Muscle layer of colon (tissue), 2 donors: ENCODE data around the gene KAT8.

Experiments used
- H3K27ac ChIP-seq: one replicate; pipeline ENCODE4 v1.7.0; 2013; ENCODE audit warnings: low read depth, mild to moderate bottlenecking, low read length, moderate library complexity
- H3K27me3 ChIP-seq, 2 donors: one replicate each; pipeline ENCODE4 v1.7.0; 2013; ENCODE audit warnings: low read length in 2 of 2, mild to moderate bottlenecking in 2 of 2; ENCODE audit not compliant: insufficient read depth in 2 of 2, control insufficient read depth in 1 of 2
- H3K36me3 ChIP-seq: one replicate; pipeline ENCODE4 v1.7.0; 2013; ENCODE audit warnings: mild to moderate bottlenecking, low read length; ENCODE audit not compliant: insufficient read depth
- H3K4me1 ChIP-seq: one replicate; pipeline ENCODE4 v1.7.0; 2013; ENCODE audit warnings: mild to moderate bottlenecking, low read length; ENCODE audit not compliant: insufficient read depth
- H3K4me3 ChIP-seq, 2 donors: one replicate each; pipeline ENCODE4 v1.7.0; 2013; ENCODE audit warnings: low read length in 2 of 2, low read depth in 1 of 2, mild to moderate bottlenecking in 1 of 2, moderate library complexity in 1 of 2
- H3K9ac ChIP-seq: one replicate; pipeline ENCODE4 v1.7.0; 2013; ENCODE audit warnings: low read length
- H3K9me3 ChIP-seq: one replicate; pipeline ENCODE4 v1.7.0; 2013; ENCODE audit warnings: mild to moderate bottlenecking, low read length
- donor health status: abdominal sarcoma.
- donor health status: Adenocarcinoma of cecum.

The KAT8 gene

DNA sequence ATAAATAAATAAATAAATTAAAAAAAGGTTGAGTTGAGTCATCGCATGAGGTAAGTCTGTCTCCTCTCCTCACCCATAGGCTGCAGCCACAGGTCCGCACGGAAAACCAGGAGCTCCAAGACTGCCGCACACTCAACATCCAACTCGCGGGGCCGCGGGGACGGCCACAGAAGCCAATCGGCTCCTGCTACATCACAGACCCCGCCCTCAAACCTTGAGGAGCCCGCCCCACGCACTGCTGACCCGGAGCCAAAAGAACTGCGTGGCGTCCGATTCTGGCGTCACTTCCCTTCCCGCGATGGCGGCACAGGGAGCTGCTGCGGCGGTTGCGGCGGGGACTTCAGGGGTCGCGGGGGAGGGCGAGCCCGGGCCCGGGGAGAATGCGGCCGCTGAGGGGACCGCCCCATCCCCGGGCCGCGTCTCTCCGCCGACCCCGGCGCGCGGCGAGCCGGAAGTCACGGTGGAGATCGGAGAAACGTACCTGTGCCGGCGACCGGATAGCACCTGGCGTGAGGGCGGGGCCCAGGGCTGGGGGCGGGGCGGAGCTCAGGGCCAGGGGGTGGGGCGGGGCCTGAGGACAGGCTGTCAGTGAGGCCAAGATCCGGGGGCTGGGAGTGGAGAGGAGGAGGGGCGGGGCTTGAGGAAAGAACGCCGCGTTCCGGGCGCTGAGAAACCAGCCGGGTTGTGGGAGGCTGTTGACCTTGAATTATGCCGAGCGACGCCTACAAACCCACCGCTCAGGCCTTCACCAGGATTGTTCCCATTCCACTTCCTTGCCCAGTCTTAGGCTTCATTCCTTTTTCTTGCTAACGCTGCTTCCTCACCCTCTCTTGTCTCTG, at the start of gene KAT8:
Gene KAT8 (plus strand): TSS at position 281 of the 839 bp plus-strand sequence. CDS start 18 bp downstream, at position 299.
- Histone ChIP-seq H3K4me1 (peaks cover 18% of the 10 kb centered on the region), H3K36me3 (peaks cover 42% of the 10 kb centered on the region), H3K27ac (peak within 1 kb of the TSS; percentile 93)

DNA sequence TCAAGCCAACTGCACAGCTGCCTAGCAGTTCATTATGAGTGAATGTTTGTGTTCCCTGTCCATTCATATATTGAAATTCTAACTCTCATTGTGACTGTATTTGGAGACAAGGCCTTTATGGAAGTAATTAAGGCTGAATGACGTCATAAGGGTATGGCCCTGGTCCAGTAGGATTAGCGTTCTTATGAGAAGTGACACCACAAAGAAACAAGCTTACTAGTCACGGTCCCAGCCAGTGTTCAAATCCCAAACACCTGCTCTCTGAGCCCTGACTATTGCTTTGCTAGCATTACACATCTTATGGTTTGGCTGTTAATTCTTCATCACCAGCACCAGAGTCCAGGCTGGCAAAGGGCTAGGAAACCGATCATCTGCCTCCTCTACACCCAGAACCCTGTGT, 45.6 kb upstream of the KAT8 start:
- Histone ChIP-seq H3K27me3 (no peaks in the 10 kb centered on the region), H3K27ac (no peak overlapping the region), H3K9me3 (no peaks in the 10 kb centered on the region), H3K9ac (peak overlapping the region; percentile 47), H3K4me3 (peak overlapping the region in 1 of 2 donors; percentile 100), H3K4me1 (peaks cover 19% of the 10 kb centered on the region), H3K36me3 (peaks cover 7% of the 10 kb centered on the region)

More for the DNA sequence above, at the start of gene KAT8:
- H3K4me3 ChIP-seq = peak within 1 kb of the TSS; percentile 59 to 68
- H3K9me3 ChIP-seq = no peaks in the 10 kb centered on the region
- peak within 1 kb of the TSS; percentile 62 for H3K9ac ChIP-seq
- H3K27me3 ChIP-seq = no peaks in the 10 kb centered on the region

DNA sequence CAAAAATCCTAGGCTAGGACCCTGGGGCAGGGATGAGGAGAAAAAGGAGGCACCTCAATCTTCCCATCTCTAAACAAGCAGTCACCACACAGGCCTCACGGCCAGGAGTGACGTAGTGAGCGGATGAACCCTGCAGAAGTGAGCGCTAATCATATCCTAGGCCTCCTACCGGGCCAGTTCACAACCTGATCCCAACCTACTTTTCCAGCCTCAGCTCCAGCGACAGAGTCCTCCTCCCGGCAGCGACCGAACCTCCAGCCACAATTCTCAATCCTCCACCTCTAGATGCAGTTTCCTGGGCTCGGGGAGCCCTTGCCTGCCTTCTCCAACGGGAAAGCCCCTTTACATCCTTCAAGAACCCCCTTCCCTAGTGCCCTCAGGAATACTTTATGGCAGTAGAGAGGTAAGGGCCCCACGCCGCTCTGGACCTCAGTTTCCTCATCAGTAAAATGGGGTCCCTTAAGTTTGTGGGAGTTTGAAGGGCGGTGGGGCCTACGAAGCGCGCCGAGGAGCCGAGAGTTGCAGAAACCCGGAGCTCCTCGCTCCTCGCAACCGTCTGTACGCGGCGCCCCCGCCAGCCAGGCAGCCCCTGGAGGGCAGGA, 44.8 kb upstream of the KAT8 start:
- Histone ChIP-seq H3K36me3 (peaks cover 15% of the 10 kb centered on the region), H3K9ac (peak overlapping the region; percentile 47), H3K4me1 (peaks cover 19% of the 10 kb centered on the region), H3K27me3 (no peaks in the 10 kb centered on the region), H3K4me3 (peak overlapping the region; percentile 66 to 100), H3K9me3 (no peaks in the 10 kb centered on the region), H3K27ac (peak overlapping the region; percentile 96)

DNA sequence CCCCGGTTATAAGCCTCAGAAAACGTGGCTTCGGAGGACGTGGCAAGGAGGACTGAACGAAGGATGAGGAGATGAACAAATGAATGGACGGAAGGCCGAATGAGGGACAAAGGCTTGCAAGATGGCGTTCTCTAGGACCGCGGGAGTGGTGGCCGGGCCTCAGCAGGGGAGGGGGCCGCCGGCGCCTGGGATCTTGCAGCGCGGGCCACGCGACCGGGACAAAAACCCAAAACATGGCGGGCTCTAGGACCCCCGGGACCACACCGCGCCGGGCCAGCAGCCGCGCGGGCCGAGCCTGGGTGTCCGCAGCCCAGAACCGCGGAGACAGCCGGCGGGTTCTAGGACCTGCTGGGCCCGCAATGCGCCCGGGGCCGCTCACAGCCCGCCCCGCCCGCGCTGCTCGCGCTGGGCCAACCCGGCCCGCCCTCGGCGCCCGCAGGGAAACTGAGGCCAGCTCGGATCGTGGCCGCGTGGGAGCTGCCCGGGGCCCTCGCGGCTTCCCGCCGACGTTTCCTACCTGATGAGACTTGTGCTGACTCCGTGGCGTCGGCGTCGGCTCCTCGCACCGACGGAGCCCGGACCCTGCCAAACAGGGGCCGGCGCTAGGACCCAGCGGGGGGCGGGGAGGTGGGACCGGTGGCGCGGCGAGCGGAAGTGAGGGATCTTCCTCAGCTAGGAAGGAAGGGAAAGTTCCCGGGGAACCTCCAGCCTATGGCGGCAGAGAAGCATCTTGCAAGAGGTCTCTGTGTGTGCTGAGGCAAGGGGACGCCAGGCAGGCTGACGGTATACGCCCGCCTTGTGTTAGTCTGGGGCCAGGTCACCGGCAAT, 44.1 kb upstream of the KAT8 start:
- peak overlapping the region; percentile 66 to 100 for H3K4me3 ChIP-seq
- peak overlapping the region; percentile 89 for H3K9ac ChIP-seq
- peaks cover 22% of the 10 kb centered on the region for H3K36me3 ChIP-seq
- peaks cover 19% of the 10 kb centered on the region for H3K4me1 ChIP-seq
- no peaks in the 10 kb centered on the region for H3K27me3 ChIP-seq
- peak overlapping the region; percentile 96 for H3K27ac ChIP-seq
- H3K9me3 ChIP-seq = no peaks in the 10 kb centered on the region

DNA sequence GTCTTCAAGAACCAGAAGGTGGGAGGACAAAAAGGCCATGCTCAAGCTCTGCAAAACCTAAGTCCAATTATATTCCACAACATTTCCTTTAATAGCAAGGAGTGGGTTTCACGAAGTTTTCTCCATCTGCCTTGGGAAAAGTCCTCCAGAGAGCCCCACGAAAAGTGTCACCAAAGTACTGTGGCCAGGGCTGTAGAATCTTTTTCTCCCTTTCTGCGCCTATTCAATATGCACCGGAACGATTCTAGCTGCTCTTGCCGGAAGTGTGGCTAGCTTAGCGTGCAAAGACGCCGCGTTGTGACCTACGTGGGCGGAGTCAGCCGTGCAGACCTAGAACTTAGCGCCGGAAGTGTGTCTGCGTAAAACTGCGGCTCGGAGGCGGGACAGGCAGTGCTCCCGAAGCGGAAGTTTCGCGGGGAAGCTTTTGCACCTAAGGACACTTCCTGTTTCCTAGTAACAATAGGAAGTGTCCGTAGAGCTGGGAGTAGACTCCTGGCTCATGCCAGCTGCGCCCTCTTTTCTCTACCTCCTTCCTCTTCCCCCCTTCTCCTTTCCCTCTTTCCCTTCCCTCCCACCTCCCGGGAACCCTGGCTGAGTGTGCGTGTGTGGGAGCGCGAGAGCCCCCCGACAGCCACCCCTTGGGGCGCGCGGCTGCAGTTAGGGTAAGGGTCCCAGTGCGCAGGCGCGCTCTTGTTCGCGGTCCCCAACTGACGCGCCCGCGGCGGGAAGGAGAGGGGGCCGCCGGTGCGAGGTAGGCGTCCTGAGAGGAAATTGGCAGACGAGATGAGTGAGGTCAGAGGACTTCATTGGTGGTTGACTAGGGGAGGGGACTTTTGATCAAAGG, 43.3 kb upstream of the KAT8 start, which contains the start of the genes ZNF646 and ZNF668:
Gene ZNF646 (plus strand): TSS at position 453 of the 844 bp plus-strand sequence. CDS start 1,903 bp downstream, outside the sequence.
Gene ZNF668 (minus strand): TSS at position 271 of the 844 bp plus-strand sequence. CDS start 9,781 bp downstream, outside the sequence.
- Histone ChIP-seq H3K4me1 (peaks cover 19% of the 10 kb centered on the region), H3K27me3 (no peaks in the 10 kb centered on the region), H3K9me3 (no peaks in the 10 kb centered on the region), H3K9ac (peak within 1 kb of the TSS; percentile 89), H3K4me3 (peak within 1 kb of the TSS; percentile 66 to 100), H3K36me3 (peaks cover 30% of the 10 kb centered on the region), H3K27ac (peak within 1 kb of the TSS; percentile 96)

DNA sequence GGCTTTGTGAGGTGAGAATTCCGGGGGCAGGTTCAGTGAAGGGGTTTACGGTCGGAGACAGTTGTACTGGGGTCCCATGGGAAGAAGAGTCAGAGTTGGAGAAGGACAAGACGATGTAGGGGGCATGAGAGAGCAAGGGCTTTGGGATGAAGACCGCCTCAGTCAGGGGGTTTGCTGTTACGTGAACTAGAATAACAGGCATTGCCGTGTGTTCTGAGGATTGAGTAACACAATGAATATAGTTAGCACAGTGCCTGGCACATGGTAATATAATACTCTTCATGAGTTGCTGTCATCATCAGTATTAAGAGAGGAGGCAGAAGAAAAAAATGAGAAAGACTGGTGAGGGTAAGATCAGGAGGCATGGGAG, 42.7 kb upstream of the KAT8 start:
- peak overlapping the region; percentile 89 for H3K9ac ChIP-seq
- H3K36me3 ChIP-seq = peaks cover 36% of the 10 kb centered on the region
- no peaks in the 10 kb centered on the region for H3K9me3 ChIP-seq
- peak overlapping the region; percentile 66 to 100 for H3K4me3 ChIP-seq
- no peaks in the 10 kb centered on the region for H3K27me3 ChIP-seq
- H3K4me1 ChIP-seq = peaks cover 19% of the 10 kb centered on the region
- peak overlapping the region; percentile 96 for H3K27ac ChIP-seq

DNA sequence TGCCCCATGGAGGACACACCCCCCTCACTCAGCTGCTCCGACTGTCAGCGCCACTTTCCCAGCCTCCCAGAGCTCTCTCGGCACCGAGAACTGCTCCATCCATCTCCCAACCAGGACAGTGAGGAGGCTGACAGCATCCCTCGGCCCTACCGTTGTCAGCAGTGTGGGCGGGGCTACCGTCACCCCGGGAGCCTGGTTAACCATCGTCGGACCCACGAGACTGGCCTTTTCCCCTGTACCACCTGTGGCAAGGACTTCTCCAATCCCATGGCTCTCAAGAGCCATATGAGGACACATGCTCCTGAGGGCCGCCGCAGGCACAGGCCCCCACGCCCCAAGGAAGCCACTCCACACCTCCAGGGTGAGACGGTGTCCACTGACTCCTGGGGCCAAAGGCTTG, 41.1 kb upstream of the KAT8 start:
- H3K9ac ChIP-seq = no peak overlapping the region

DNA sequence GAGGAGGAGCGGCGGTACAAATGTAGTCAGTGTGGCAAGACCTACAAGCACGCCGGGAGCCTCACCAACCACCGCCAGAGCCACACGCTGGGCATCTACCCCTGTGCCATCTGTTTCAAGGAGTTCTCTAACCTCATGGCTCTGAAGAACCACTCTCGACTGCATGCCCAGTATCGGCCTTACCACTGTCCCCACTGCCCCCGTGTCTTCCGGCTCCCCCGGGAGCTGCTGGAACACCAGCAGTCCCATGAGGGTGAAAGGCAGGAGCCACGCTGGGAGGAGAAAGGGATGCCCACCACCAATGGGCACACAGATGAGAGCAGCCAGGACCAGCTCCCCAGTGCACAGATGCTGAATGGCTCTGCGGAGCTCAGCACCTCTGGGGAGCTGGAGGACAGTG, 40.4 kb upstream of the KAT8 start:
- Histone ChIP-seq H3K4me1 (peaks cover 15% of the 10 kb centered on the region), H3K4me3 (no peak overlapping the region), H3K9me3 (no peaks in the 10 kb centered on the region), H3K9ac (no peak overlapping the region), H3K27me3 (no peaks in the 10 kb centered on the region), H3K27ac (no peak overlapping the region), H3K36me3 (peaks cover 56% of the 10 kb centered on the region)

More for the DNA sequence above, 41.1 kb upstream of the KAT8 start:
- peaks cover 51% of the 10 kb centered on the region for H3K36me3 ChIP-seq
- H3K4me1 ChIP-seq = peaks cover 19% of the 10 kb centered on the region
- H3K9me3 ChIP-seq = no peaks in the 10 kb centered on the region
- H3K27me3 ChIP-seq = no peaks in the 10 kb centered on the region
- no peak overlapping the region for H3K4me3 ChIP-seq
- no peak overlapping the region for H3K27ac ChIP-seq

DNA sequence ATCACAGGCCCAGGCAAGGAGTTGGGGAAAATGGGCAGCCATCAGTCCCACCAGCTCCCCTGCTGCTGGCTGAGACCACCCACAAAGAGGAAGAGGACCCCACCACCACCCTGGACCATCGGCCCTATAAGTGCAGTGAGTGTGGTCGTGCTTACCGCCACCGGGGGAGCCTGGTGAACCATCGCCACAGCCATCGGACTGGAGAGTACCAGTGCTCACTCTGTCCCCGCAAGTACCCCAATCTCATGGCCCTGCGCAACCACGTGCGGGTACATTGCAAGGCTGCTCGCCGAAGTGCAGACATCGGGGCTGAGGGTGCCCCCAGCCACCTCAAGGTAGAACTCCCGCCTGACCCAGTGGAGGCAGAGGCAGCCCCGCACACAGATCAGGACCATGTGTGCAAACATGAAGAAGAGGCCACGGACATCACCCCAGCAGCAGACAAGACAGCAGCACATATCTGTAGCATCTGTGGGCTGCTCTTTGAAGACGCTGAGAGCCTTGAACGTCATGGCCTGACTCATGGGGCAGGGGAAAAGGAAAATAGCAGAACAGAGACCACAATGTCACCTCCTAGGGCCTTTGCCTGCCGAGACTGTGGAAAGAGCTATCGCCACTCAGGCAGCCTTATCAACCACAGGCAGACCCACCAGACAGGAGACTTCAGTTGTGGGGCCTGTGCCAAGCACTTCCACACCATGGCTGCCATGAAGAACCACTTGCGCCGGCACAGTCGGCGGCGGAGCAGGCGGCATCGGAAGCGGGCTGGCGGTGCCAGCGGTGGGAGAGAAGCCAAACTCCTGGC, 39.7 kb upstream of the KAT8 start:
- peaks cover 56% of the 10 kb centered on the region for H3K36me3 ChIP-seq
- no peak overlapping the region for H3K27ac ChIP-seq
- H3K4me1 ChIP-seq = peaks cover 7% of the 10 kb centered on the region
- no peak overlapping the region for H3K4me3 ChIP-seq
- H3K27me3 ChIP-seq = no peaks in the 10 kb centered on the region
- H3K9me3 ChIP-seq = no peaks in the 10 kb centered on the region
- H3K9ac ChIP-seq = no peak overlapping the region
